OCI-LY1 (cell line): ENCODE results near the gene FCAR.
"Not testable (repeated sequence)": the region's sequence is repeated elsewhere in the genome, so short reads cannot be mapped to it uniquely, and the experiment has no call there.

Experiments
- H2AFZ ChIP-seq: fragments of 200-600 bp; sonication (generic), shearing (Covaris generic); 2 replicates; pipeline ENCODE4 v1.6.0; 2014; ENCODE audit warnings: antibody characterized with exemption, mild to moderate bottlenecking, low read length
- H3F3A ChIP-seq: fragments of 200-600 bp; sonication (generic), shearing (Covaris generic); 2 replicates; pipeline ENCODE4 v1.6.0; 2014; ENCODE audit warnings: mild to moderate bottlenecking, antibody characterized with exemption, low read length, moderate library complexity; ENCODE audit not compliant: insufficient read depth
- H3K27ac ChIP-seq: fragments of 200-600 bp; sonication (generic); 2 replicates; pipeline ENCODE4 v1.5.1; 2014; ENCODE audit warnings: low read length, mixed run types, mild to moderate bottlenecking, low read depth; ENCODE audit not compliant: poor library complexity, severe bottlenecking
- H3K27me3 ChIP-seq: fragments of 200-600 bp; sonication (generic); 2 replicates; pipeline ENCODE4 v1.6.0; 2014; ENCODE audit warnings: antibody characterized with exemption, mild to moderate bottlenecking, low read length, moderate library complexity; ENCODE audit not compliant: insufficient read depth
- H3K36me3 ChIP-seq: fragments of 200-600 bp; sonication (generic); 2 replicates; pipeline ENCODE4 v1.6.1; 2014; ENCODE audit warnings: mild to moderate bottlenecking, antibody characterized with exemption, low read length, moderate library complexity, mixed read lengths; ENCODE audit not compliant: insufficient read depth
- H3K4me1 ChIP-seq: fragments of 200-600 bp; sonication (generic); 2 replicates; pipeline ENCODE4 v1.5.1; 2014; ENCODE audit warnings: mild to moderate bottlenecking, low read length, moderate library complexity; ENCODE audit not compliant: insufficient read depth, severe bottlenecking
- H3K4me2 ChIP-seq: fragments of 200-600 bp; sonication (generic), shearing (Covaris generic); 2 replicates; pipeline ENCODE4 v1.6.1; 2014; ENCODE audit warnings: low read length
- H3K4me3 ChIP-seq: fragments of 200-600 bp; sonication (generic); 2 replicates; pipeline ENCODE4 v1.5.1; 2014; ENCODE audit warnings: low read length, low read depth, mild to moderate bottlenecking, mixed read lengths; ENCODE audit not compliant: poor library complexity, severe bottlenecking
- H3K79me2 ChIP-seq: fragments of 200-600 bp; shearing (Covaris generic); 2 replicates; pipeline ENCODE4 v1.6.1; 2016; ENCODE audit warnings: mixed run types, low read length, mixed read lengths; ENCODE audit not compliant: insufficient read depth
- H3K9ac ChIP-seq: fragments of 200-600 bp; sonication (generic), shearing (Covaris generic); 2 replicates; pipeline ENCODE4 v1.6.1; 2014; ENCODE audit warnings: mild to moderate bottlenecking, low read length, mixed read lengths
- H3K9me2 ChIP-seq: fragments of 200-600 bp; sonication (generic), shearing (Covaris generic); 2 replicates; pipeline ENCODE4 v1.6.1; 2014; ENCODE audit warnings: low read depth, mild to moderate bottlenecking, low read length, mixed read lengths
- H3K9me3 ChIP-seq: fragments of 200-600 bp; shearing (Covaris generic); 2 replicates; pipeline ENCODE4 v1.6.1; 2014; ENCODE audit warnings: low read length, mixed read lengths
- H4K20me1 ChIP-seq: fragments of 200-600 bp; sonication (generic), shearing (Covaris generic); 2 replicates; pipeline ENCODE4 v1.6.0; 2016; ENCODE audit warnings: mild to moderate bottlenecking, low read length; ENCODE audit not compliant: insufficient read depth
- EZH2 ChIP-seq: fragments of 200-600 bp; sonication (generic), shearing (Covaris generic); IDR thresholded peaks from 2 replicates; pipeline ENCODE4 v1.8.0; 2017; ENCODE audit warnings: borderline replicate concordance, mixed run types, mild to moderate bottlenecking, antibody characterized with exemption, low read length, moderate library complexity, mixed read lengths
- TF ChIP-seq, protein P1 (sequence below): fragments of 200-600 bp; sonication (generic), shearing (Covaris generic); IDR thresholded peaks from 2 replicates; pipeline ENCODE4 v1.5.1; 2017; ENCODE audit warnings: mild to moderate bottlenecking, antibody characterized with exemption, low read length, moderate library complexity, mixed read lengths

Gene FCAR

DNA sequence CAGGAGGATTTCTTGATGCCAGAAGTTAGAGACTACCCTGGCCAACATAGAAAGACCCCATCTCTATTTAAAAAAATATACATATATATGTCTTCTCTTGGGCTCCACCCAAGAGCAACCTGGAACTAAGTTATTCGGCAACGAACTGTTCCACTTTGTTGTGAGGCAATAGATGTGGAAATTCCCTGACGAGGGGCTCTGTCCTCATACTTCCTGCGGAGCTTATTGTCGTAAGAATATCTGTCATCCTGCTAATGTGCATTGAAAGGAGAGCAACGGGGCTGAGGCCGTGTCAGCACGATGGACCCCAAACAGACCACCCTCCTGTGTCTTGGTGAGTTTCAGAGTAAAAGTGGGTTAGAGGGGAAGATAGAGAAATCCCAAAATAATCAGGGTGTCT lies at the start of gene FCAR:
FCAR (plus strand) TSS at position 246 of the 400 bp plus-strand sequence; CDS start at position 301, 55 bp downstream.
- no peak within 1 kb of the TSS for H3K4me3 ChIP-seq

DNA sequence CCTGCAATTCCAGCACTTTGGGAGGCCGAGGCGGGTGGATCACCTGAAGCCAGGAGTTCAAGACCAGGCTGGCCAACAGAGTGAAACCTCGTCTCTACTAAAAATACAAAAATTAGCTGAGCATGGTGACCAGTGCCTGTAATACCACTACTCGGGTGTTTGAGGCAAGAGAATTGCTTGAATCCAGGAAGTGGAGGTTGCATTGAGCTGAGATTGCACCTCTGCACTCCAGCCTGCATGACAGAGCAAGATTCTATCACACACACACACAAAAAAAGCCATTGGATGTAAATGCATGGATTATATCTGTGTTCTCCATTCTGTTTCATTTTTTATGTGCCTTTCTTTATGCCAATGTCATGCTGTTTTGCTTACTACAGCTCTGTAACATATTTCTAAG lies 49.6 kb upstream of the FCAR start:
- H3K36me3 ChIP-seq, H3K9me2 ChIP-seq, H3K9me3 ChIP-seq, H2AFZ ChIP-seq, H3K4me3 ChIP-seq, H3K4me2 ChIP-seq, H4K20me1 ChIP-seq, H3K9ac ChIP-seq, H3K27ac ChIP-seq, H3K79me2 ChIP-seq, H3K27me3 ChIP-seq, H3F3A ChIP-seq, H3K4me1 ChIP-seq: not testable (repeated sequence)

More for the DNA sequence above, at the start of gene FCAR:
- no peak within 1 kb of the TSS for H3K27ac ChIP-seq
- no peak within 1 kb of the TSS for H3K9ac ChIP-seq
- H2AFZ ChIP-seq, result no peak within 1 kb of the TSS
- H3K27me3 ChIP-seq, result no peaks in the 10 kb centered on the region
- no peak for TF ChIP-seq EZH2
- TF ChIP-seq, protein P1, sequence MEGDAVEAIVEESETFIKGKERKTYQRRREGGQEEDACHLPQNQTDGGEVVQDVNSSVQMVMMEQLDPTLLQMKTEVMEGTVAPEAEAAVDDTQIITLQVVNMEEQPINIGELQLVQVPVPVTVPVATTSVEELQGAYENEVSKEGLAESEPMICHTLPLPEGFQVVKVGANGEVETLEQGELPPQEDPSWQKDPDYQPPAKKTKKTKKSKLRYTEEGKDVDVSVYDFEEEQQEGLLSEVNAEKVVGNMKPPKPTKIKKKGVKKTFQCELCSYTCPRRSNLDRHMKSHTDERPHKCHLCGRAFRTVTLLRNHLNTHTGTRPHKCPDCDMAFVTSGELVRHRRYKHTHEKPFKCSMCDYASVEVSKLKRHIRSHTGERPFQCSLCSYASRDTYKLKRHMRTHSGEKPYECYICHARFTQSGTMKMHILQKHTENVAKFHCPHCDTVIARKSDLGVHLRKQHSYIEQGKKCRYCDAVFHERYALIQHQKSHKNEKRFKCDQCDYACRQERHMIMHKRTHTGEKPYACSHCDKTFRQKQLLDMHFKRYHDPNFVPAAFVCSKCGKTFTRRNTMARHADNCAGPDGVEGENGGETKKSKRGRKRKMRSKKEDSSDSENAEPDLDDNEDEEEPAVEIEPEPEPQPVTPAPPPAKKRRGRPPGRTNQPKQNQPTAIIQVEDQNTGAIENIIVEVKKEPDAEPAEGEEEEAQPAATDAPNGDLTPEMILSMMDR, result no peak
- no peaks in the 10 kb centered on the region for H3K9me2 ChIP-seq
- no peaks in the 10 kb centered on the region for H4K20me1 ChIP-seq
- H3K36me3 ChIP-seq, result no peaks in the 10 kb centered on the region
- H3F3A ChIP-seq, result no peaks in the 10 kb centered on the region
- H3K4me2 ChIP-seq, result no peak within 1 kb of the TSS
- no peaks in the 10 kb centered on the region for H3K79me2 ChIP-seq
- H3K9me3 ChIP-seq, result no peaks in the 10 kb centered on the region
- no peaks in the 10 kb centered on the region for H3K4me1 ChIP-seq

DNA sequence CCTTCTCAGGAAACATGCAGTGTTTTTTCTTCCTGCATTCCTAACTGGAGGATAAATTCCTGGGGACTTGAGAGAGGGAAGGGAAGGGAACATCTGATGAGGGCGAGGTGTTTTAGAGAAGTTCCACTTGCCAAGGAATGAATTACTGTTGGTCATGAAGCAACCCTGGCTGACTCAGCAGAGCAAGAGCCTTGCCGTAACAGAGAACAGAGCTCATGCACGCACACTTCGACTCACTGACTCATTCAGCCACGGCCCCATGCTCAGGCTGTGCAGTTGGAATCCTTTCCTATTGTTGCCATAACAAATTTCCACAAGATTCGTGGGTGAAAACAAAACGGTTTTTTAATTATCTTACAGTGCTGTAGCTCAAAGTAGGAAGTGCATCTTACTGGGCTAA lies 48.7 kb upstream of the FCAR start:
- H3K4me3 ChIP-seq, H3F3A ChIP-seq, H3K27ac ChIP-seq, H3K79me2 ChIP-seq, H3K27me3 ChIP-seq, H3K36me3 ChIP-seq, H3K9me3 ChIP-seq, H3K4me2 ChIP-seq, H4K20me1 ChIP-seq, H3K4me1 ChIP-seq, H2AFZ ChIP-seq, H3K9me2 ChIP-seq, H3K9ac ChIP-seq: not testable (repeated sequence)

- H3K27me3 ChIP-seq, H3K4me1 ChIP-seq, H3K27ac ChIP-seq, H3K9me3 ChIP-seq, H4K20me1 ChIP-seq, H3K36me3 ChIP-seq, H2AFZ ChIP-seq, H3K9me2 ChIP-seq, H3K79me2 ChIP-seq, H3K4me3 ChIP-seq, H3K4me2 ChIP-seq, H3K9ac ChIP-seq, H3F3A ChIP-seq: not testable (repeated sequence)
These were observed 46.0 kb upstream of the FCAR start for GRCh38 chr19:54828064-54828463.

DNA sequence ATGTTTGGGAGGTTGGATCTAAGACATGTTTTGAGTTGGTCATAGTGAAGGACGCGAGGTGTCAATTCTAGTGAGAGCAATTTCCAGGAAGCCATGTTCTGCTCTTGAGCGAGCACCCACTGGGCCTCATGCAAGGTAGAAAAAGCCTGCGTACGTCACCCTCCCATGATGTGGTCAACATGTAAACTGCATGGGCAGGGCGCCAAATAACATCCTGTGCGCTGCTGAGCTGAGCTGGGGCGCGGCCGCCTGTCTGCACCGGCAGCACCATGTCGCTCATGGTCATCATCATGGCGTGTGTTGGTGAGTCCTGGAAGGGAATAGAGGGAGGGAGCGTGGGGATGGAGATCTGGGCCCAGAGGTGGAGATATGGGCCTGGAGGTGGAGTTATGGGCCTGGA lies 41.5 kb upstream of the FCAR start, which contains the start of gene KIR2DS4:
KIR2DS4 (plus strand) TSS at position 181 of the 400 bp plus-strand sequence.
- not testable (repeated sequence) for H3K4me2 ChIP-seq, H4K20me1 ChIP-seq, H3F3A ChIP-seq, H3K36me3 ChIP-seq, H3K27ac ChIP-seq, H3K4me1 ChIP-seq, H2AFZ ChIP-seq, H3K9me2 ChIP-seq, H3K9ac ChIP-seq, H3K9me3 ChIP-seq, H3K4me3 ChIP-seq, H3K27me3 ChIP-seq, H3K79me2 ChIP-seq

DNA sequence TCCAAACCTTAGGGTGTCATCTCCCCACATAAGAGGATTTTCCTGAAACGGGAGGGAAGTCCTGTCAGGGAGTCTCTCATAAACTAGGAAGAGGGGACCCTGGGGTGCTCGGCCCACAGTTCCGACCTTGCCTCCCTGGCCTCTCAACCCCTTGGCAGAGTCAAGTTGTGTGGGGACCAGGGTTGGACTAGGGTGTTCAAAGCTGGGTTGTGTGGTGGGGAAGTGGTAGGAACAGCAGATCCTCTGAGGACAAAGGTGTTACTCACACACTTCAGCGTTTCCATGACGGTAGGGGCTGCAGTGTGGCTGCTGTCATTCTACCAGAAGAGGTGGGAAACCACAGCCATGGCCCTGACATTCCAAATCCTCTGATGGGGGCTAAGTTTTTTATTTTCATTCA lies 38.9 kb upstream of the FCAR start:
- H2AFZ ChIP-seq, H3K4me1 ChIP-seq, H3K36me3 ChIP-seq, H3K9me3 ChIP-seq, H3K27ac ChIP-seq, H3K4me3 ChIP-seq, H3K9ac ChIP-seq, H3K4me2 ChIP-seq, H3K27me3 ChIP-seq, H3K79me2 ChIP-seq, H3K9me2 ChIP-seq, H3F3A ChIP-seq, H4K20me1 ChIP-seq: not testable (repeated sequence)

DNA sequence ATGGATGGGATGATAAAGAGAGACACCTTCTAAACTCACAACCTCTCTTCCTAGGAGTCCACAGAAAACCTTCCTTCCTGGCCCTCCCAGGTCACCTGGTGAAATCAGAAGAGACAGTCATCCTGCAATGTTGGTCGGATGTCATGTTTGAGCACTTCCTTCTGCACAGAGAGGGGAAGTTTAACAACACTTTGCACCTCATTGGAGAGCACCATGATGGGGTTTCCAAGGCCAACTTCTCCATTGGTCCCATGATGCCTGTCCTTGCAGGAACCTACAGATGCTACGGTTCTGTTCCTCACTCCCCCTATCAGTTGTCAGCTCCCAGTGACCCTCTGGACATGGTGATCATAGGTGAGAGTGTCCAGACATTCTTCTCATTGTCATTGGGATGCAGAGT lies 36.5 kb upstream of the FCAR start:
- not testable (repeated sequence) for H3K36me3 ChIP-seq, H3K9ac ChIP-seq, H3K4me2 ChIP-seq, H3F3A ChIP-seq, H3K27me3 ChIP-seq, H3K9me3 ChIP-seq, H3K4me1 ChIP-seq, H3K27ac ChIP-seq, H4K20me1 ChIP-seq, H2AFZ ChIP-seq, H3K4me3 ChIP-seq, H3K9me2 ChIP-seq, H3K79me2 ChIP-seq
